Iris pigment epithelial cell (primary cell): ENCODE data around the gene DEFB121.
"Not testable (repeated sequence)": the region's sequence is repeated elsewhere in the genome, so short reads cannot be mapped to it uniquely, and the experiment has no call there.

Experiments used
- DNase-seq: peaks from one replicate; pipeline ENCODE4 v3.0.0-alpha.2; 2011; ENCODE audit warnings: low read depth

DEFB121 gene, protein sequence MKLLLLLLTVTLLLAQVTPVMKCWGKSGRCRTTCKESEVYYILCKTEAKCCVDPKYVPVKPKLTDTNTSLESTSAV

DNA sequence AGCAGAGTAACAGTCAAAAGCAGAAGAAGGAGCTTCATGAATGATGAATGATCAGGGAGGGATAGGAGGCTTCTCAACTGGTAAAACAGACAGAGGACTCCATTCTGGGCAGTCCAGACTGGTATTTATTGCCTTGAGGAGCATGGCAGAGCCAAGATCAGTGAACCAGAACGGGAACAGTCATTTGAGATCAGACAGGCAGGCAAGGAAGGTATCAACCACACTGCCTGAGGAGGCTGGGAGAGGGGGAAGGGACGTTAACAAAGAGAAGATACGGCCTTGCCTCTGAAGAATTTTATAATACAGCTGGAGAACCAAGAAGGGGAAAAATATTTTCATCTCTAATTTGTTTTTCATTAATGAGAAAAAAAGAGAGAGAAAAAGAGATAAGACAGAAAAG lies at the start of gene DEFB121:
DEFB121 (minus strand) TSS at position 101 of the 400 bp plus-strand sequence; CDS start at position 38, 63 bp downstream.
- no peak for DNase-seq

- no peak for DNase-seq
Observed at GRCh38 chr20:31454361-31454760, 48.3 kb upstream of the DEFB121 start.

- no peak for DNase-seq
Observed at GRCh38 chr20:31452575-31452974, 46.6 kb upstream of the DEFB121 start.

GRCh38 chr20:31449511-31450414 lies 43.7 kb upstream of the DEFB121 start:
- DNase-seq = no peak

GRCh38 chr20:31446084-31446819 lies 40.2 kb upstream of the DEFB121 start:
- no peak for DNase-seq

DNA sequence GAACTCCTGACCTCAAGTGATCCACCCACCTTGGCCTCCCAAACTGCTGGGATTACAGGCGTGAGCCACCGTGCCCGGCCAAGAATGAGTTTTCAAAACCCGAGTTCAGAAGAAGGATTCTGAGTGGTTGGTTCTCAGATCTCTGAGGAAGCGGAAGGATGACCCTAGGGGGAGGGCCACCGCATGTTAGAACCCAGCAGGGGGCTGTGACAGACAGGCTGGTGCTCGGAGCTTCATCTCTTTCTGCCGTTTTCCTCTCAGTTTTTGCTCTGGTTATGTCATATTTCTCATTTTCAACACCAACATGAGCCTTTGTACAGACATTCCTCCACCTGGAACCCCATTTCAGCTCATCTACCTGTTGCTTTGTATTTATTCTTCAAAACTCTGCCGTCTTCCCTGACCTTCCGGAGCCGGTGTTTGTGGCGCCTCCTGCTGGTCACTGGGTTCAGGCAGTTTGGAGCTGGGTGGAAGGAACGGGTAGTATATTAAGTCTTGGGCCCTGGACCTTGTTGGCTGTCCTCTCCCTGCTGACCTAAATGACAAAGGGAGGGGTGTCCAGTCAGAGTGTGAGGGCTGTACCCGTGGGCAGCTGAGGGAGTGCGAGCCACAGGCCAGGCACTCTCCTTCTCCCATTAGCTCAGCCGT lies 34.1 kb upstream of the DEFB121 start, which contains the start of gene DEFB123:
DEFB123 (plus strand) TSS at position 621 of the 648 bp plus-strand sequence. CDS start 67 bp downstream, outside the sequence.
- no peak for DNase-seq

DNA sequence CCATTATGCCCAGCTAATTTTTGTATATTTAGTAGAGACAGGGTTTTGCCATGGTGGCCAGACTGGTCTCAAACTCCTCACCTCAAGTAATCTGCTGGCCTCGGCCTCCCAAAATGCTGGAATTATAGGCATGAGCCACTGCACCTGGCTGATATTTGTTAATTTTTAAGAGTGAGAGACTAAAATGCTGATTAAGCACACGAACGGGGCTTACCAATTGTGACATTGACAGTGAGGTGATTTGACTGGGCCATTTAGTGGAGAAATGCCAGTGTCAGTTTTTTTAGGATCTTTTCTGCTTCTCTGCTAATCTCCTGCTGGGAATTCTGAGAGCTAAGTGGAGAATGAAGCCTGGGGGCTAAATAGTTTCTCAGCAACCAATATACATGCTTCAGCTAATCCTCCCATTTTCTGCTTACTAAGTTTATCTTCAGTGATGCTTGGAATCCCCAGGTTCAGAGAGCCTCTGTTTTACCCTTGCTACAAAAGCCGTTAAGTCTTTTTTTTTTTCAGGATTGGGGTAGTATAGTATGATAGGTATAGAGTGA lies 24.6 kb upstream of the DEFB121 start:
- DNase-seq = no peak

GRCh38 chr20:31427576-31427975 lies 21.6 kb upstream of the DEFB121 start:
- DNase-seq = not testable (repeated sequence)

GRCh38 chr20:31426891-31427551 lies 21.0 kb upstream of the DEFB121 start:
- DNase-seq = not testable (repeated sequence)

DNA sequence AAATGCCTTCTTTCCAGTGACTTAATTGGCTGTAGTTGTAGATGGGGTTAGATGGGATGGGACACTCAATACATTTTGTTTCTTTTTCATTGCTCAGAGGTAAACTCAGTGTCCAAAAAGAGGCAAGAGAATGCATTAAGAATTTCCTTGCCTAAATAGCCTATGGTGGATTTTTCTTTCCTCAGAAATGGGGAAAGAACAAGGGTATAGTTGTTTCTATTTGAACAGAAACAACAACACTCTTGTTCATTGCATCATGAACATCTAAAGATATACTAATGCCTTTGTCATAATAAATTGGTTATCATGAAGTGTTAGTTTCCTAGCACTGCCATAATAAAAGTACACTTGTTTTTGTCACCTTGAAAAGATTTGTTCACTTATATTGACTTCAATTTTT lies 19.8 kb upstream of the DEFB121 start:
- no peak for DNase-seq

GRCh38 chr20:31418307-31418706 lies 12.3 kb upstream of the DEFB121 start:
- DNase-seq = no peak

GRCh38 chr20:31415653-31416052 lies 9.6 kb upstream of the DEFB121 start:
- no peak for DNase-seq

- no peak for DNase-seq
Observed at GRCh38 chr20:31414381-31414780, 8.4 kb upstream of the DEFB121 start.

DNA sequence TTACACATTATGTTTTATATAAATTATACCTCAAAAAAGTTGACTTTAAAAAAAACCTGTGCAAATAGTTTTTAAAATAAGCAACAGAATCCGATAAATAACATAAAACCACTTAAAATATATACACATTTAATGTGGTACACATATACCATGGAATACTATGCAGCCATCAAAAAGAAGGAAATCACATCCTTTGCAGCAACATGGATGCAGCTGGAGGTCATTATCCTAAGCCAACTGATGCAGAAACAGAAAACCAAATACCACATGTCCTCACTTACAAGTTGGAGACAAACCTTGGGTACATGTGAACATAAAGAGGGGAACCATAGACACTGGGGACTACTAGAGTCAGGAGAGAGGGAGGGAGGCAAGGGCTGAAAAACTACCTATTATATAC lies 4.0 kb upstream of the DEFB121 start:
- no peak for DNase-seq

- DNase-seq = no peak
Observed at GRCh38 chr20:31403886-31404285, 2.1 kb downstream of the DEFB121 start.

- DNase-seq = no peak
Observed at GRCh38 chr20:31394900-31395299, 11.1 kb downstream of the DEFB121 start.

- DNase-seq = no peak
Observed at GRCh38 chr20:31392836-31393235, 13.2 kb downstream of the DEFB121 start.

DNA sequence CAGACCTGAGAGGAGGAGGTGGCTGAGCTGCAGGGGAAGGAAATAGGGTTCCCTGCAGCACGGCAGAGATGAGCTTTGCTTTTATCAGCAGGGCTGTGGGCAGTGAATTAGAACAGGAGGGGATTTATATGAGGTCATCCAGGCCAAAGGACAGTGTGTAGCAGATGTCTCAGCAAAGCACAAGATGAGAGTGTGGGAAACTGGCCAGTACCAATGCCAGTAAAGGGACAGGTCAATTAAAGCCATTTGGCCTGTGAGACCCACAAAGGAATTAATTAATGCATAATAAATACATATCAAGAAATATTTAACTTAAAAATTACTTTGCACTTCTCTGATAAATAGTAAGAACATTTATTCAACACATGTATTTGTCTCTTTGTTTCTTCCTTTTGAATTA lies 15.5 kb downstream of the DEFB121 start, which contains the start of gene DEFB119:
DEFB119 (minus strand) TSS at position 101 of the 400 bp plus-strand sequence. CDS start 107 bp downstream, outside the sequence.
- DNase-seq = no peak

DNA sequence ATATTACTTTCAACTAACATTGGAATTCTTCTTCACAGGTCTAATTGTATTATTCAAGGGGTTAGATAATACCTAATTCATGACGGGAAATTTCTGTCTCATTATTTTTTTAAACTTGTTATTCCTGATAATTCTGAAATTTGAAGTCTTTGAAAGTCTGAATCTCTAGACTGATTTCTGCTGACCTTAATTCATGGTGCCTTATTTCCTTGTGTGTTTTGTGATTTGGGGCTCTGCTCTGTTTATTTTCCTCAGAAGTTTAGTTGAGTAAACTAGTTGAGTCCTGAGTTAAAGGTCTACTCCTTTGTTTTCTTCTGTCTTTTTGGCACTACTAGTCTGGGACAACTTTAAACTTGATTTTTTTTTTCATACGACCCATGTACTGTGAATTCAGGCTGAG lies 31.7 kb downstream of the DEFB121 start:
- no peak for DNase-seq

DNA sequence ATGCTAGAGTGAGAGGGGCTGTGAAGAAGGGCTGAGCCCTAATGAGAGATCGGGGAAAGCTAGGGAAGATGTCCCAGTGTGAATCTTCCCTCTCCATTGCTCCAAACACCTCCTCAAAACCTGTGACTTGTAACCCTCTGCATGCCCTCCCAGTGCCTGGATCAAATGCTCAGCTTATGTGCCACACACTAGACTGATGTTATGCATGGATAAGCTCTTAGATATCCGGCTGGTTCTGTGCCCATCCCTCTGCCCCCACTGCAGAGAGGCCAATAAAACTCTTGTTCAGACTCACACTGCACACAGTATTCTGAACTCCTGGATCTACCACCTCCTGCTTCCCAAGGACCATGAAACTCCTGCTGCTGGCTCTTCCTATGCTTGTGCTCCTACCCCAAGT lies 37.7 kb downstream of the DEFB121 start, which contains the start of gene DEFB118:
DEFB118 (plus strand) TSS at position 301 of the 400 bp plus-strand sequence; CDS start at position 351, 50 bp downstream.
- DNase-seq = no peak

DNA sequence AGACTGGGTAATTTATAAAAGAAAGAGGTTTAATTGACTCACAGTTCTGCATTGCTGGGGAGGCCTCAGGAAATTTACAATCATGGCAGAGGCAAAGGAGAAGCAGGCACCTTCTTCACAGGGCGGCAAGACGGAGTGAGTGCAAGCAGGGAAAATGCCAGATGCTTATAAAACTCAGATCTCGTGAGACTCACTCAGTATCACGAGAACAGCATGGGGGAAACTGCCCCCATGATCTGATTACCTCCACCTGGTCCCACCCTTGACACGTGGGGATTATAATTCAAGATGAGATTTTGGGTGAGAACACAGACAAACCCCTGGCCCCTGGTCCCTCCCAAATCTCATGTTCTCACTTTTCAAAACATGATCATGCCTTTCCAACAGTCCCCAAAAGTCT lies 41.7 kb downstream of the DEFB121 start:
- not testable (repeated sequence) for DNase-seq
